AG10803 (cell line): ENCODE measurements around the gene CATSPERZ.
A peak's percentile ranks its signal among the peaks of the same experiment; 100 is the strongest.

Experiments
- DNase-seq: peaks from one replicate; pipeline ENCODE4 v3.0.0; 2010; ENCODE audit warnings: low read depth
- H3K4me3 ChIP-seq: 2 replicates; pipeline ENCODE4 v1.5.1; 2011; ENCODE audit warnings: mild to moderate bottlenecking, low read length, control low read depth
- CTCF ChIP-seq: conservative IDR thresholded peaks from 2 replicates; pipeline ENCODE4 v1.5.1; 2011; ENCODE audit warnings: mild to moderate bottlenecking, low read length, control low read depth, inconsistent platforms

CATSPERZ gene

DNA sequence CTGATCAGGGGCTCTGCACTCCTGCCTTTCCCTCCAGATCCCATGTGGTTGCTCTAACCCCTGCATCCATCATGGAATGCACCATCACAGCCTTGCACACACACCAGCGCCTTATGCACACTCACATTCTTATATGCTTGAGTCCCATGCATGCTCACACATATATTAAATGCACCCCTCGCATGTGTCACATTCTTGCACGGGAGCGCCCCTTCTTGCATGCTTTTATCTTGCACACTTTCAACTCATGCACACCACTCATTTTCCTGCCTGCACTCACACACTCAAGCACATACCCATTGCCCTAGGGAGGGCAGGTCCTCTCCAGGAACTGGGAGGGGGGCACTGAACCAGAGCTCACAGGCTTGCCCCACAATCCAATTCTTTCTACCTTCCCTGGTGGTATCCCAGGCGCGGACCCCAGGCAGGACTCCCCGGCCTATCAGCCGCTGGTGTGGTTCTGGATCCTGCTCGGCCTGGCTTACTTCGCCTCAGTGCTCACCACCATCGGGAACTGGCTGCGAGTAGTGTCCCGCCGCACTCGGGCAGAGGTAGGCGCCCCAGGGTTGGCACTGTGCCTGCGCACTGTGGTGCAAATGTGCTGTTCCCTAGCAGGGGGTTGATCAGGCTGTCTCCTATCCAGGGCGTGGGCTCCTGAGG is 2.3 kb upstream of the CATSPERZ start:
- TF ChIP-seq CTCF = no peak
- no peak overlapping the region for H3K4me3 ChIP-seq
- DNase-seq = no peak

DNA sequence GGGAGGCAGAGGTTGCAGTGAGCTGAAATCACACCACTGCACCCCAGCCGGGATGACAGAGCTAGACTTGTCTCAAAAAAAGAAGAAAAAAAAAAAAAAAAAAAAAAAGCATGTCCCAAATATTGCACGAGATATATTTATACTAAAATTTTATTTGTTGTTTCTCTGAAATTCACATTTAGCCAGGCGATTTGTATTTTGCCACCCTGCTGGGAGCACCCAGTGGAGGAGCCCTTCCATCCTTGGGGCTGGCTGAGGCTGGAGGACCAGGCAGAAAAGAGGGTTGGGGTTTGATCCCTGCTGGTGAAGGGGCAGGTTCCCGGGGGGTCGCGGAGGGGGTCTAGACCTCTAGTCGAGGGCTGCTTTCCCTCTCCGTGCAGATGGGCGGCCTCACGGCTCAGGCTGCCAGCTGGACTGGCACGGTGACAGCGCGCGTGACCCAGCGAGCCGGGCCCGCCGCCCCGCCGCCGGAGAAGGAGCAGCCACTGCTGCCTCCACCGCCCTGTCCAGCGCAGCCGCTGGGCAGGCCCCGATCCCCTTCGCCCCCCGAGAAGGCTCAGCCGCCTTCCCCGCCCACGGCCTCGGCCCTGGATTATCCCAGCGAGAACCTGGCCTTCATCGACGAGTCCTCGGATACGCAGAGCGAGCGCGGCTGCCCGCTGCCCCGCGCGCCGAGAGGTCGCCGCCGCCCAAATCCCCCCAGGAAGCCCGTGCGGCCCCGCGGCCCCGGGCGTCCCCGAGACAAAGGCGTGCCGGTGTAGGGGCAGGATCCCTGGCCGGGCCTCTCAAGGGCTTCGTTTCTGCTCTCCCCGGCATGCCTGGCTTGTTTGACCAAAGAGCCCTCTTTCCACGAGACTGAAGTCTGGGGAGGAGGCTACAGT is 952 bp upstream of the CATSPERZ start:
- peak; percentile 25 for DNase-seq
- TF ChIP-seq CTCF = no peak
- H3K4me3 ChIP-seq = peak overlapping the region; percentile 24; the same call in 1 of the 2 replicates

- no peak for DNase-seq
- TF ChIP-seq CTCF = no peak
- H3K4me3 ChIP-seq = no peak overlapping the region
Measured at GRCh38 chr11:64303109-64304031, 3.2 kb downstream of the CATSPERZ start.

GRCh38 chr11:64304032-64304315 is 3.8 kb downstream of the CATSPERZ start:
- peak overlapping the region; percentile 79 for H3K4me3 ChIP-seq
- no peak for TF ChIP-seq CTCF

DNA sequence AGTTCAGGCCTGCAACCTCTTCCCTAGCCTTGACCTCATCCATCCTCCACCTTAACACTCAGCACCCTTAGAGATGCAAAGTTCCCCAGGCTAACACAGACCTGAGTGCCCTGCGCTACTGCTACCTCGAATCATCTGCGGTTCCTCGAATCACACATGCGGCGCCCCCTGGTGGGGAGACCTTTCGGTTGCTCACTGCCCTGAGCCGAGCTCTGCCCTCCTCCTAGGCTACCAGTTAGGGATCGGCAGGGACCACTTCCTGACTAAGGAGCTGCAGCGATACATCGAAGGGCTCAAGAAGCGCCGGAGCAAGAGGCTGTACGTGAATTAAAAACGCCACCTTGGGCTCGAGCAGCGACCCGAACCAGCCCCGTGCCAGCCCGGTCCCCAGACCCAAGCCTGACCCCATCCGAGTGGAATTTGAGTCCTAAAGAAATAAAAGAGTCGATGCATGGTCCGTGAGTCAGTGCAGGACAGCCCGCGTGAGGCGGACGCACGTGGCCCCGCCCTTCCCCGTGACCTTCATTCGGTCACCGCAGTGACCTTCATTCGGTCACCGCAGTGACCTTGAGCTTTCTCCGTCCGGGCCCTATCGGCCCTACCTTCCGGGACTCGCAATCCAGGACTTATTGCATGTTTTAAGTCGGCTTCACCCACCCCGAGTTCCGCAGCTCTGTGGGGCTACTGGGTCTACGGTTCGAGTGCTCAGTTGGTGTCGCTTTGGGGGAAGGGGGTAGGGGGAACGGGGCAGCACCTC is 4.3 kb downstream of the CATSPERZ start:
- peak; percentile 87 for DNase-seq
- peak; percentile 84 for TF ChIP-seq CTCF
- H3K4me3 ChIP-seq = peak overlapping the region; percentile 79

More at GRCh38 chr11:64304032-64304315, 3.8 kb downstream of the CATSPERZ start:
- DNase-seq = no peak

- no peak for TF ChIP-seq CTCF
- DNase-seq = peak; percentile 94
- H3K4me3 ChIP-seq = peak within 1 kb of the TSS; percentile 79
Measured at GRCh38 chr11:64305075-64305690, 5.0 kb downstream of the CATSPERZ start, which contains the start of gene ESRRA. ESRRA (plus strand) TSS chr11:64305524; CDS start chr11:64307180, 1,656 bp downstream.
